ENCODE data around the gene TSPO2.

- TF ChIP-seq, protein P1, sequence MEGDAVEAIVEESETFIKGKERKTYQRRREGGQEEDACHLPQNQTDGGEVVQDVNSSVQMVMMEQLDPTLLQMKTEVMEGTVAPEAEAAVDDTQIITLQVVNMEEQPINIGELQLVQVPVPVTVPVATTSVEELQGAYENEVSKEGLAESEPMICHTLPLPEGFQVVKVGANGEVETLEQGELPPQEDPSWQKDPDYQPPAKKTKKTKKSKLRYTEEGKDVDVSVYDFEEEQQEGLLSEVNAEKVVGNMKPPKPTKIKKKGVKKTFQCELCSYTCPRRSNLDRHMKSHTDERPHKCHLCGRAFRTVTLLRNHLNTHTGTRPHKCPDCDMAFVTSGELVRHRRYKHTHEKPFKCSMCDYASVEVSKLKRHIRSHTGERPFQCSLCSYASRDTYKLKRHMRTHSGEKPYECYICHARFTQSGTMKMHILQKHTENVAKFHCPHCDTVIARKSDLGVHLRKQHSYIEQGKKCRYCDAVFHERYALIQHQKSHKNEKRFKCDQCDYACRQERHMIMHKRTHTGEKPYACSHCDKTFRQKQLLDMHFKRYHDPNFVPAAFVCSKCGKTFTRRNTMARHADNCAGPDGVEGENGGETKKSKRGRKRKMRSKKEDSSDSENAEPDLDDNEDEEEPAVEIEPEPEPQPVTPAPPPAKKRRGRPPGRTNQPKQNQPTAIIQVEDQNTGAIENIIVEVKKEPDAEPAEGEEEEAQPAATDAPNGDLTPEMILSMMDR (IDR thresholded peaks at IDR 0.05): no peak
- TF ChIP-seq EZH2 (IDR thresholded peaks at IDR 0.05): no peak
These were observed 16.5 kb downstream of the TSPO2 start for GRCh38 chr6:41058783-41059181.

Data from neural progenitor cell (in vitro differentiated cells).